MM.1S (cell line): Measurements from ENCODE around the gene NPC2.

Experiments
- CTCF ChIP-seq: fragments of 300-600 bp; sonication (generic); IDR thresholded peaks from 2 replicates; pipeline ENCODE4 v1.5.1; 2016; ENCODE audit warnings: antibody characterized with exemption, low read length, mixed read lengths
- EZH2 ChIP-seq: fragments of 300-600 bp; sonication (generic); optimal IDR thresholded peaks from 2 replicates; pipeline ENCODE3; 2017; ENCODE audit warnings: low read depth, mild to moderate bottlenecking, antibody characterized with exemption, low read length, mixed read lengths
- EZH2phosphoT487 ChIP-seq: fragments of 300-600 bp; sonication (generic); IDR thresholded peaks from 2 replicates; pipeline ENCODE4 v1.6.1; 2018; ENCODE audit warnings: antibody characterized with exemption, low read length

GRCh38 chr14:74464785-74465184 is 28.3 kb downstream of the NPC2 start:
- TF ChIP-seq CTCF, result no peak
- no peak for TF ChIP-seq EZH2phosphoT487
- no peak for TF ChIP-seq EZH2
